Erythroblast (primary cell): ENCODE measurements around the gene SNAPC3.

Source experiments
- GATA1 ChIP-seq: IDR thresholded peaks from 2 replicates; pipeline ENCODE4 v1.6.1; 2011; ENCODE audit warnings: low read depth, mild to moderate bottlenecking, control low read depth, low read length, moderate library complexity
- POLR2A ChIP-seq: IDR thresholded peaks from 2 replicates; pipeline ENCODE4 v1.6.1; 2011; ENCODE audit warnings: mild to moderate bottlenecking, low read length

GRCh38 chr9:15373881-15374280 is 48.8 kb upstream of the SNAPC3 start:
- no peak for TF ChIP-seq POLR2A
- no peak for TF ChIP-seq GATA1
